H9 (cell line): ENCODE results near the gene GNAI1. TPM values are rescaled to one million over a fixed set of nuclear protein-coding genes. Genes with fewer than 3 reads are reported as not detected.

Experiments
- DNase-seq: peaks from one replicate; pipeline ENCODE4 v3.0.0-alpha.2; 2017
- H2AFZ ChIP-seq: one replicate; pipeline ENCODE4 v1.6.1; 2013; ENCODE audit warnings: mild to moderate bottlenecking, low read length, control low read depth, moderate library complexity
- H2AK5ac ChIP-seq: 2 replicates; pipeline ENCODE4 v1.6.1; 2013; ENCODE audit warnings: low read length, control low read depth, mixed read lengths; ENCODE audit not compliant: insufficient read length
- H2BK120ac ChIP-seq: one replicate; pipeline ENCODE4 v1.6.1; 2013; ENCODE audit warnings: low read depth, mild to moderate bottlenecking, low read length, control low read depth, inconsistent platforms; ENCODE audit not compliant: poor library complexity, severe bottlenecking
- H2BK12ac ChIP-seq: 2 replicates; pipeline ENCODE4 v1.6.1; 2013; ENCODE audit warnings: low read length, control low read depth, mixed read lengths, low read depth; ENCODE audit not compliant: insufficient read length
- H2BK15ac ChIP-seq: 2 replicates; pipeline ENCODE4 v1.6.1; 2013; ENCODE audit warnings: low read depth, low read length, control low read depth
- H2BK20ac ChIP-seq: one replicate; pipeline ENCODE4 v1.6.1; 2013; ENCODE audit warnings: low read depth, mild to moderate bottlenecking, low read length, control low read depth, inconsistent platforms; ENCODE audit not compliant: poor library complexity, severe bottlenecking
- H2BK5ac ChIP-seq: 2 replicates; pipeline ENCODE4 v1.6.1; 2013; ENCODE audit warnings: low read length, control low read depth, mixed read lengths; ENCODE audit not compliant: insufficient read length
- H3K14ac ChIP-seq: 2 replicates; pipeline ENCODE4 v1.6.1; 2013; ENCODE audit warnings: low read length, control low read depth; ENCODE audit not compliant: insufficient read depth
- H3K18ac ChIP-seq: 2 replicates; pipeline ENCODE4 v1.6.1; 2013; ENCODE audit warnings: low read depth, mild to moderate bottlenecking, mixed read lengths, low read length, control low read depth; ENCODE audit not compliant: insufficient read length
- H3K23ac ChIP-seq: 2 replicates; pipeline ENCODE4 v1.6.1; 2013; ENCODE audit warnings: low read length, control low read depth, mixed read lengths, low read depth; ENCODE audit not compliant: insufficient read length
- H3K23me2 ChIP-seq: 2 replicates; pipeline ENCODE4 v1.6.1; 2013; ENCODE audit warnings: low read depth, mild to moderate bottlenecking, mixed read lengths, low read length, control low read depth; ENCODE audit not compliant: insufficient read length, poor library complexity, severe bottlenecking
- H3K27ac ChIP-seq: 2 replicates; pipeline ENCODE4 v1.5.1; 2013; ENCODE audit warnings: low read length, control low read depth, mixed read lengths, low read depth; ENCODE audit not compliant: insufficient read length
- H3K27me3 ChIP-seq: 2 replicates; pipeline ENCODE4 v1.6.1; 2013; ENCODE audit warnings: low read length, control low read depth, inconsistent platforms; ENCODE audit not compliant: insufficient read depth
- H3K4ac ChIP-seq: 2 replicates; pipeline ENCODE4 v1.6.1; 2013; ENCODE audit warnings: low read depth, mild to moderate bottlenecking, control low read depth, inconsistent platforms, low read length, moderate library complexity
- H3K4me1 ChIP-seq: 2 replicates; pipeline ENCODE4 v1.6.1; 2013; ENCODE audit warnings: low read length, control low read depth, inconsistent platforms; ENCODE audit not compliant: insufficient read depth
- H3K4me2 ChIP-seq: 2 replicates; pipeline ENCODE4 v1.6.1; 2013; ENCODE audit warnings: low read length, control low read depth, mixed read lengths; ENCODE audit not compliant: insufficient read length, insufficient read depth
- H3K56ac ChIP-seq: 2 replicates; pipeline ENCODE4 v1.6.1; 2013; ENCODE audit warnings: low read depth, mild to moderate bottlenecking, mixed read lengths, low read length, control low read depth; ENCODE audit not compliant: insufficient read length
- H3K79me1 ChIP-seq: 2 replicates; pipeline ENCODE4 v1.6.1; 2013; ENCODE audit warnings: low read depth, mild to moderate bottlenecking, moderate library complexity, low read length, control low read depth, inconsistent platforms; ENCODE audit not compliant: insufficient read depth, poor library complexity, severe bottlenecking
- H3K79me2 ChIP-seq: 2 replicates; pipeline ENCODE4 v1.6.1; 2013; ENCODE audit warnings: low read length, control low read depth, inconsistent platforms; ENCODE audit not compliant: insufficient read depth
- H3K9ac ChIP-seq: 2 replicates; pipeline ENCODE4 v1.6.1; 2013; ENCODE audit warnings: low read length, control low read depth, mixed read lengths; ENCODE audit not compliant: insufficient read length; ENCODE audit errors: extremely low read depth
- H3K9me3 ChIP-seq: one replicate; pipeline ENCODE4 v1.6.1; 2013; ENCODE audit warnings: low read depth, low read length, inconsistent platforms; ENCODE audit not compliant: control insufficient read depth
- H3T11ph ChIP-seq: one replicate; pipeline ENCODE4 v1.6.1; 2013; ENCODE audit warnings: mild to moderate bottlenecking, low read length, control low read depth, inconsistent platforms
- H4K20me1 ChIP-seq: one replicate; pipeline ENCODE4 v1.6.1; 2013; ENCODE audit not compliant: control insufficient read depth, insufficient read length, insufficient read depth
- H4K5ac ChIP-seq: 2 replicates; pipeline ENCODE4 v1.6.1; 2013; ENCODE audit warnings: low read depth, mild to moderate bottlenecking, mixed read lengths, low read length, control low read depth; ENCODE audit not compliant: insufficient read length
- H4K8ac ChIP-seq: replicated peaks from 2 replicates; pipeline ENCODE4 v1.6.1; 2013; ENCODE audit warnings: low read length, control low read depth, mixed read lengths, low read depth; ENCODE audit not compliant: insufficient read length
- H4K91ac ChIP-seq: 2 replicates; pipeline ENCODE4 v1.6.1; 2013; ENCODE audit warnings: low read depth, mild to moderate bottlenecking, moderate library complexity, mixed read lengths, low read length, control low read depth; ENCODE audit not compliant: insufficient read length
- H3K27ac Mint-ChIP-seq, 3 experiments: 2 replicates in 2 of 3; 3 replicates in 1 of 3; pipeline ENCODE4 v1.8.0; 2020 to 2021; ENCODE audit warnings: mixed read lengths in 3 of 3, mild to moderate bottlenecking in 1 of 3, moderate library complexity in 1 of 3
- H3K27me3 Mint-ChIP-seq: 2 replicates; pipeline ENCODE4 v1.8.0; 2021; ENCODE audit warnings: low read depth, mild to moderate bottlenecking, moderate library complexity, mixed read lengths
- H3K36me3 Mint-ChIP-seq, 3 experiments: 2 replicates in 2 of 3; 3 replicates in 1 of 3; pipeline ENCODE4 v1.8.0; 2020 to 2021; ENCODE audit warnings: low read depth in 3 of 3, mixed read lengths in 3 of 3; ENCODE audit not compliant: insufficient read depth in 1 of 3
- H3K4me1 Mint-ChIP-seq, 2 experiments: 2 replicates each; pipeline ENCODE4 v1.8.0; 2020; ENCODE audit warnings: mixed read lengths in 2 of 2
- H3K4me3 Mint-ChIP-seq, 2 experiments: 2 replicates in 1 of 2; 3 replicates in 1 of 2; pipeline ENCODE4 v1.8.0; 2020 to 2021; ENCODE audit warnings: mild to moderate bottlenecking in 2 of 2, mixed read lengths in 2 of 2, moderate library complexity in 1 of 2
- H3K9me3 Mint-ChIP-seq, 2 experiments: 2 replicates in 1 of 2; 3 replicates in 1 of 2; pipeline ENCODE4 v1.8.0; 2020; ENCODE audit warnings: mild to moderate bottlenecking in 2 of 2, mixed read lengths in 2 of 2, moderate library complexity in 1 of 2
- CTCF ChIP-seq: fragments of 200-600 bp; sonication (generic); conservative IDR thresholded peaks from 3 replicates; pipeline ENCODE4 v1.8.0; 2021; ENCODE audit warnings: antibody characterized with exemption, mild to moderate bottlenecking
- WGBS: extraction: QIAGEN DNeasy Blood & Tissue Kit; methylation state at CpG from one replicate; pipeline ENCODE4 v1.1.7; 2013; ENCODE audit warnings: missing lambda C conversion rate, low lambda C conversion rate, mixed read lengths; ENCODE audit not compliant: insufficient read length; ENCODE audit errors: extremely low coverage; 5-methylcytosine and 5-hydroxymethylcytosine counted together
- total RNA-seq: library from RNA; stranded (reverse); gene quantifications from 2 replicates; pipeline ENCODE4 v1.2.1, GENCODE V29; 2021

Gene GNAI1
- total RNA-seq, 1 experiment from 2014 or later: 14.1 TPM

- Histone ChIP-seq H4K5ac (no peak overlapping the region), H3K56ac (no peak overlapping the region), H3K23me2 (no peaks in the 10 kb centered on the region), H3K79me1 (no peaks in the 10 kb centered on the region), H3K27ac (no peak overlapping the region), H3K9ac (no peak overlapping the region), H2BK20ac (no peak overlapping the region), H3K18ac (no peak overlapping the region), H3T11ph (no peak overlapping the region), H2BK15ac (no peak overlapping the region), H4K91ac (no peak overlapping the region), H4K20me1 (no peaks in the 10 kb centered on the region), H3K79me2 (no peaks in the 10 kb centered on the region), H2BK5ac (no peak overlapping the region), H3K27me3 (no peaks in the 10 kb centered on the region), H2BK12ac (no peak overlapping the region), H2AK5ac (no peak overlapping the region), H4K8ac (no peak overlapping the region), H3K4me1 (no peaks in the 10 kb centered on the region), H2AFZ (no peak overlapping the region), H3K14ac (no peak overlapping the region), H3K9me3 (no peaks in the 10 kb centered on the region), H3K4me2 (no peak overlapping the region), H2BK120ac (no peak overlapping the region), H3K4ac (no peak overlapping the region), H3K23ac (no peak overlapping the region)
- Mint-ChIP-seq H3K27me3 (no peaks in the 10 kb centered on the region), H3K4me3 (no peak overlapping the region), H3K9me3 (no peaks in the 10 kb centered on the region), H3K36me3 (no peaks in the 10 kb centered on the region; a peak in 1 of 7 replicates), H3K4me1 (peaks cover 0 to 3% of the 10 kb centered on the region in 2 experiments; a peak in 1 of 4 replicates), H3K27ac (no peak overlapping the region)
- TF ChIP-seq CTCF: no peak
- no CpG with 5 or more reads among the region's 2 CpGs for WGBS
- DNase-seq: no peak
These were observed 45.9 kb upstream of the GNAI1 start for GRCh38 chr7:80088705-80089104.
